Keratinocyte (primary cell): ENCODE results near the gene MAPK12. TPM values are rescaled to one million over a fixed set of nuclear protein-coding genes. Genes with fewer than 3 reads are reported as not detected.

ENCODE experiments used
- DNase-seq: peaks from one replicate; pipeline ENCODE4 v3.0.0-alpha.2; 2011; ENCODE audit warnings: low read depth, missing footprints, low spot score
- FAIRE-seq: peaks from 2 replicates; lab custom pipeline; 2011; peaks lifted over from hg19 to GRCh38; lab: Jason Lieb, UNC
- H2AFZ ChIP-seq: 2 replicates; pipeline ENCODE4 v1.6.0; 2012; ENCODE audit warnings: low read length, control low read depth, inconsistent platforms; ENCODE audit not compliant: control insufficient read depth
- H3K27ac ChIP-seq: 2 replicates; pipeline ENCODE4 v1.5.1; 2011; ENCODE audit warnings: low read length; ENCODE audit not compliant: control insufficient read depth, insufficient read depth
- H3K27me3 ChIP-seq: 3 replicates; pipeline ENCODE4 v1.6.0; 2011; ENCODE audit warnings: low read length; ENCODE audit not compliant: control insufficient read depth, insufficient read depth; ENCODE audit errors: extremely low read depth
- H3K36me3 ChIP-seq, 2 experiments: 2 replicates in 1 of 2; 3 replicates in 1 of 2; pipeline ENCODE4 v1.5.1; 2011; ENCODE audit warnings: low read length in 2 of 2, mild to moderate bottlenecking in 1 of 2; ENCODE audit not compliant: control insufficient read depth in 2 of 2, insufficient read depth in 2 of 2; ENCODE audit errors: extremely low read depth in 1 of 2
- H3K4me1 ChIP-seq: 3 replicates; pipeline ENCODE4 v1.5.1; 2011; ENCODE audit warnings: low read length; ENCODE audit not compliant: control insufficient read depth, insufficient read depth; ENCODE audit errors: extremely low read depth
- H3K4me2 ChIP-seq: 3 replicates; pipeline ENCODE4 v1.6.0; 2011; ENCODE audit warnings: low read depth, low read length; ENCODE audit not compliant: control insufficient read depth, insufficient read depth; ENCODE audit errors: extremely low read depth
- H3K4me3 ChIP-seq, 3 experiments: fragments of 200-600 bp in 1 of 3; sonication (generic) in 1 of 3; 2 replicates in 2 of 3; 3 replicates in 1 of 3; pipeline ENCODE4 v1.5.1; 2011 to 2016; ENCODE audit warnings: low read length in 3 of 3, mild to moderate bottlenecking in 3 of 3, control low read depth in 2 of 3, inconsistent platforms in 1 of 3, low read depth in 1 of 3, mixed read lengths in 1 of 3, mixed run types in 1 of 3, moderate library complexity in 1 of 3; ENCODE audit not compliant: control insufficient read depth in 2 of 3, insufficient read depth in 2 of 3; ENCODE audit errors: extremely low read depth in 1 of 3
- H3K79me2 ChIP-seq: 2 replicates; pipeline ENCODE4 v1.6.0; 2012; ENCODE audit warnings: low read length; ENCODE audit not compliant: control insufficient read depth, insufficient read depth
- H3K9ac ChIP-seq: 3 replicates; pipeline ENCODE4 v1.6.0; 2011; ENCODE audit warnings: low read length; ENCODE audit not compliant: control insufficient read depth, insufficient read depth; ENCODE audit errors: extremely low read depth
- H3K9me1 ChIP-seq: 3 replicates; pipeline ENCODE4 v1.6.0; 2011; ENCODE audit warnings: low read length; ENCODE audit not compliant: control insufficient read depth, insufficient read depth; ENCODE audit errors: extremely low read depth
- H3K9me3 ChIP-seq: 2 replicates; pipeline ENCODE4 v1.5.1; 2012; ENCODE audit warnings: low read depth, low read length; ENCODE audit not compliant: control insufficient read depth
- H4K20me1 ChIP-seq: 3 replicates; pipeline ENCODE4 v1.6.0; 2011; ENCODE audit warnings: low read length; ENCODE audit not compliant: control insufficient read depth, insufficient read depth; ENCODE audit errors: extremely low read depth
- EZH2 ChIP-seq: IDR thresholded peaks from one replicate; pipeline ENCODE4 v1.6.1; 2012; ENCODE audit warnings: inconsistent platforms, mild to moderate bottlenecking, low read length, moderate library complexity
- dilution Hi-C: fragments of 300-500 bp; cut with MboI; formaldehyde crosslinking; loops from one replicate; pipeline ENCODE4 v1.7.0; 2020; ENCODE audit warnings: low sequenced_read_pairs; ENCODE audit not compliant: extremely low pct_ligation_motif_present
- polyA plus RNA-seq, 5 experiments: library from polyadenylated mRNA; depleted of rRNA in 3 of 5; stranded (reverse) in 3 of 5; stranded (forward) in 1 of 5; unstranded in 1 of 5; fragments of >200 nt; gene quantifications; 1 replicate in 1 of 5; 2 replicates in 3 of 5; 3 replicates in 1 of 5; pipeline versions ENCODE4 v1.2.1 to v1.2.3, GENCODE V29; 2011 to 2012; ENCODE audit warnings: missing spikeins in 2 of 5, low read depth in 1 of 5, low replicate concordance in 1 of 5
- TF ChIP-seq, protein P1 (sequence below), 3 experiments: IDR thresholded peaks in 1 of 3; conservative IDR thresholded peaks in 1 of 3; optimal IDR thresholded peaks in 1 of 3; 2 replicates in 2 of 3; 3 replicates in 1 of 3; pipeline versions ENCODE3 to v1.5.1; 2011; ENCODE audit warnings: low read length in 3 of 3, mild to moderate bottlenecking in 3 of 3, moderate library complexity in 2 of 3, control low read depth in 1 of 3, inconsistent platforms in 1 of 3; ENCODE audit not compliant: insufficient read depth in 2 of 3; ENCODE audit errors: extremely low read depth in 1 of 3

The MAPK12 gene
- polyA plus RNA-seq, 1 donor (not counting 4 experiments of a cell fraction or from before 2014, with no cell fraction given), result 10.1 TPM

DNA sequence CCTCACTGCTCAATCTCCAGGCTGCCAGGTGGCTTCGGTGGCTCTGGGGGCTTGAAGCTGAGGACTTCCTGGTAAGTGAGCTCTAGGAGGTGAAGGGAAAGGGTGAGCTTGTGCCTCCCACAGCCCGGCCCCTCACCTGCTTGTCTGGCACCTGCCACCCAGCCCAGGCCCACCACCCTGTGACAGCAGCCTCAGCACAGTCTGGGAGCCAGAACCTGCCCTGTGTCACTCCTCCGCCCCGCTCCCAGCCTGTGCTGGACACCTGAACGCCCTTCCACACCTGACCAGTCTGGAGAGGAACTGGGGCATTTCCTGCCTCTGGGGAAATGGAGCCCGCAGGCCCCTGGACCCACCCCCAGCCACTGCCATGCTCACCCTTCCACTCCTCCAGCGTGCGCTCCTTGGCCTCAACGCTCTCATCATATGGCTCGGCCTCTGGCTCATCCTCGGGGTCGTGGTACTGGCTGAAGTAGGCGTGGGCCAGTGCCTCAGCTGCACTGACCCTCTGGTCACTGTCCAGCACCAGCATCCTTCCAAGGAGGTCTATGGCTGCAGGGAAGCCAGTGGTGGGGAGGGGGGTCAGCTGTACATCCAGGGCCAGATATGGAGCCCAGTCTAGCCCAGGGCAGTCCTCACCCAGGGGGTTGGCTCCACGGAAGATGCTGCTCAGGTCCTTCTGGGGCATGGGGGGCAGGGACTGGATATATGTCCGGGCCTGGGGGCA lies 3.6 kb upstream of the MAPK12 start:
- Histone ChIP-seq H4K20me1 (peaks cover 3% of the 10 kb centered on the region), H3K9me3 (no peaks in the 10 kb centered on the region), H3K4me1 (peaks cover 22% of the 10 kb centered on the region), H3K79me2 (no peaks in the 10 kb centered on the region), H3K4me2 (no peak overlapping the region), H3K4me3 (no peak overlapping the region), H3K9me1 (no peaks in the 10 kb centered on the region), H3K27me3 (peaks cover 5% of the 10 kb centered on the region), H2AFZ (no peak overlapping the region), H3K27ac (no peak overlapping the region), H3K36me3 (no peaks in the 10 kb centered on the region), H3K9ac (no peak overlapping the region)
- FAIRE-seq (no peak), DNase-seq (no peak)
- TF ChIP-seq, protein P1, sequence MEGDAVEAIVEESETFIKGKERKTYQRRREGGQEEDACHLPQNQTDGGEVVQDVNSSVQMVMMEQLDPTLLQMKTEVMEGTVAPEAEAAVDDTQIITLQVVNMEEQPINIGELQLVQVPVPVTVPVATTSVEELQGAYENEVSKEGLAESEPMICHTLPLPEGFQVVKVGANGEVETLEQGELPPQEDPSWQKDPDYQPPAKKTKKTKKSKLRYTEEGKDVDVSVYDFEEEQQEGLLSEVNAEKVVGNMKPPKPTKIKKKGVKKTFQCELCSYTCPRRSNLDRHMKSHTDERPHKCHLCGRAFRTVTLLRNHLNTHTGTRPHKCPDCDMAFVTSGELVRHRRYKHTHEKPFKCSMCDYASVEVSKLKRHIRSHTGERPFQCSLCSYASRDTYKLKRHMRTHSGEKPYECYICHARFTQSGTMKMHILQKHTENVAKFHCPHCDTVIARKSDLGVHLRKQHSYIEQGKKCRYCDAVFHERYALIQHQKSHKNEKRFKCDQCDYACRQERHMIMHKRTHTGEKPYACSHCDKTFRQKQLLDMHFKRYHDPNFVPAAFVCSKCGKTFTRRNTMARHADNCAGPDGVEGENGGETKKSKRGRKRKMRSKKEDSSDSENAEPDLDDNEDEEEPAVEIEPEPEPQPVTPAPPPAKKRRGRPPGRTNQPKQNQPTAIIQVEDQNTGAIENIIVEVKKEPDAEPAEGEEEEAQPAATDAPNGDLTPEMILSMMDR (optimal IDR thresholded peaks at IDR 0.05 in 1 of 3, IDR thresholded peaks at IDR 0.05 in 1 of 3, conservative IDR thresholded peaks at IDR 0.05 in 1 of 3; ENCODE audit: extremely low read depth in 1 of 3, insufficient read depth in 2 of 3, low read length in 3 of 3), result no peak
- TF ChIP-seq EZH2, result no peak
- dilution Hi-C loops, result no loop called here

DNA sequence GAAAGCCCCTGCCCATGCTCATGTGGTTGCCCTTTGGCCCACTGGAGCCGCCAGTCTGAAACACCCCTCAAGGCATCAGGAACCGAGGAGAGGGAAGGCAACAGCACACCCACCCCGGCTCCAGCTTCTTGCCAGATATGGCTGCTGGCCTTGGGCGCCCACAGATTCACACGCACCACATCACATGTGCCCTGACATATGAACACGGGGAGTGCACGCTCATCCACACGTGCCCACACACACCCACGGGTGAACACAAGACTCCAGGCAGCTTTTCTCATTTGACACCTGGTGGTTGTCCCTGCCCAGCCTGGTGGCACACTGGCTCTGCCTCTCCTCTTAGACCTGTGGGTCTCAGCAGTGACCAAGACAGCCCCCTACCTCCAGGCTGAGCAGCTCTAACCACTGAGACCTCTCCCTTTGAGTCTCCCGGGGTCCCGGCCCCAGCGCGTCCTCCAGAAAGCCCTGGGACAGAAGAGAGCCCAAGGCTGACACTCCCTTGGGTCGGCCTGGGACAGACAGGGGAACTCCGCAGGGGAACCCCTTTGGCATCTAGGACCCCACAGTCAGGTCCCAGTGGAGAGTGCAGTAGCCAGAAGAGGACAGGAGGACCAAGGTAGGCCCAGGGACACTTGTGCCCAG lies 2.7 kb upstream of the MAPK12 start:
- no peak for TF ChIP-seq EZH2
- TF ChIP-seq, protein P1 (optimal IDR thresholded peaks at IDR 0.05 in 1 of 3, IDR thresholded peaks at IDR 0.05 in 1 of 3, conservative IDR thresholded peaks at IDR 0.05 in 1 of 3; ENCODE audit: extremely low read depth in 1 of 3, insufficient read depth in 2 of 3, low read length in 3 of 3), result no peak
- no peaks in the 10 kb centered on the region for H3K36me3 ChIP-seq
- no peak overlapping the region for H3K4me2 ChIP-seq
- peaks cover 3% of the 10 kb centered on the region for H4K20me1 ChIP-seq
- dilution Hi-C loops, result no loop called here
- no peak overlapping the region for H3K4me3 ChIP-seq
- peaks cover 22% of the 10 kb centered on the region for H3K4me1 ChIP-seq
- no peak overlapping the region for H3K27ac ChIP-seq
- H3K9me3 ChIP-seq, result no peaks in the 10 kb centered on the region
- FAIRE-seq (no peak), DNase-seq (no peak)
- H3K27me3 ChIP-seq, result peaks cover 5% of the 10 kb centered on the region
- H3K9me1 ChIP-seq, result no peaks in the 10 kb centered on the region
- no peaks in the 10 kb centered on the region for H3K79me2 ChIP-seq
- no peak overlapping the region for H3K9ac ChIP-seq
- H2AFZ ChIP-seq, result no peak overlapping the region
